ENCODE results near the gene NPRL2.

DNA sequence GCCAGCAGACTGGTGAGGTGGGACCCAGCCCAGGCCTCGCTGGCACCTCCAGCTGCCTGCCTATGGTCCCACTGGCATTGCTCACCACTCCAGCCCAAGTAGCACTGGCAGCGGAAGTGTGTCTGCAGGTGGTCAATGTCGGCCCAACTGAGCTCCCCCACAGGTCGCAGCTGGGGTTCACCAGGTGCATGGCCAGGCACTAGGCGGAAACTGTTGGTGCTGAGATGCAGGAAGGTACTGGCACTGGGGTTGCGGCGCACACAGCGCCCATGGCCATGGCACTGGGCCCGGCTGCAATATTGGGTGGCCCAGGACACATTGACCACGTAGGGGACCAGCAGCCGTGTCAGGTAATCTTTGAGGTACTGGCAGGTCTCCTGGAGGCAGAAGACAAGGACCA is 32.4 kb downstream of the NPRL2 start:
- TF ChIP-seq, protein P1, sequence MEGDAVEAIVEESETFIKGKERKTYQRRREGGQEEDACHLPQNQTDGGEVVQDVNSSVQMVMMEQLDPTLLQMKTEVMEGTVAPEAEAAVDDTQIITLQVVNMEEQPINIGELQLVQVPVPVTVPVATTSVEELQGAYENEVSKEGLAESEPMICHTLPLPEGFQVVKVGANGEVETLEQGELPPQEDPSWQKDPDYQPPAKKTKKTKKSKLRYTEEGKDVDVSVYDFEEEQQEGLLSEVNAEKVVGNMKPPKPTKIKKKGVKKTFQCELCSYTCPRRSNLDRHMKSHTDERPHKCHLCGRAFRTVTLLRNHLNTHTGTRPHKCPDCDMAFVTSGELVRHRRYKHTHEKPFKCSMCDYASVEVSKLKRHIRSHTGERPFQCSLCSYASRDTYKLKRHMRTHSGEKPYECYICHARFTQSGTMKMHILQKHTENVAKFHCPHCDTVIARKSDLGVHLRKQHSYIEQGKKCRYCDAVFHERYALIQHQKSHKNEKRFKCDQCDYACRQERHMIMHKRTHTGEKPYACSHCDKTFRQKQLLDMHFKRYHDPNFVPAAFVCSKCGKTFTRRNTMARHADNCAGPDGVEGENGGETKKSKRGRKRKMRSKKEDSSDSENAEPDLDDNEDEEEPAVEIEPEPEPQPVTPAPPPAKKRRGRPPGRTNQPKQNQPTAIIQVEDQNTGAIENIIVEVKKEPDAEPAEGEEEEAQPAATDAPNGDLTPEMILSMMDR (IDR thresholded peaks at IDR 0.05): no peak
- TF ChIP-seq POLR2A (IDR thresholded peaks at IDR 0.05) (no peak), POLR2AphosphoS5 (IDR thresholded peaks at IDR 0.05) (no peak)

Measured in prostate gland (tissue), 2 donors.